Activated CD4-positive, alpha-beta memory T cell treated with anti-CD3 and anti-CD28 coated beads for 36 hours (primary cell): Measurements from ENCODE around the gene ISCA2. TPM values are rescaled to one million over a fixed set of nuclear protein-coding genes. Genes with fewer than 3 reads are reported as not detected.
"Not testable (repeated sequence)": the region's sequence is repeated elsewhere in the genome, so short reads cannot be mapped to it uniquely, and the experiment has no call there.

ENCODE experiments used
- CTCF ChIA-PET: fragments of 350-600 bp; sonication (Branson Sonifier 250); formaldehyde crosslinking; loops from one replicate; lab custom pipeline; 2021; ENCODE audit warnings: antibody characterized with exemption, inconsistent platforms; lab: Charles Lee
- POLR2A ChIA-PET: fragments of 350-600 bp; sonication (Branson Sonifier 250); formaldehyde crosslinking; loops from one replicate; lab custom pipeline; 2021; ENCODE audit warnings: antibody characterized with exemption; lab: Charles Lee
- DNase-seq: peaks from one replicate; pipeline ENCODE4 v3.0.0-alpha.2; 2020
- H3K27ac Mint-ChIP-seq: one replicate; pipeline ENCODE4 v1.8.0; 2021; ENCODE audit warnings: mixed read lengths
- H3K27me3 Mint-ChIP-seq: one replicate; pipeline ENCODE4 v1.8.0; 2021; ENCODE audit warnings: mixed read lengths
- H3K36me3 Mint-ChIP-seq: one replicate; pipeline ENCODE4 v1.8.0; 2021; ENCODE audit warnings: mixed read lengths
- H3K4me1 Mint-ChIP-seq: one replicate; pipeline ENCODE4 v1.8.0; 2021; ENCODE audit warnings: low read depth, mixed read lengths
- H3K4me3 Mint-ChIP-seq: one replicate; pipeline ENCODE4 v1.8.0; 2021; ENCODE audit warnings: mild to moderate bottlenecking, mixed read lengths
- H3K9me3 Mint-ChIP-seq: one replicate; pipeline ENCODE4 v1.8.0; 2021; ENCODE audit warnings: mixed read lengths
- intact Hi-C: fragments of 100-400 bp; cut with micrococcal nuclease; formaldehyde crosslinking; loops from one replicate; pipeline ENCODE4 v1.15.1; 2023
- total RNA-seq, 2 experiments: library from RNA; stranded (reverse); gene quantifications; one replicate each; pipeline ENCODE4 v1.2.3, GENCODE V29; 2021

The ISCA2 gene
- total RNA-seq, 2 experiments from 2014 or later = 33.6 to 35.2 TPM

DNA sequence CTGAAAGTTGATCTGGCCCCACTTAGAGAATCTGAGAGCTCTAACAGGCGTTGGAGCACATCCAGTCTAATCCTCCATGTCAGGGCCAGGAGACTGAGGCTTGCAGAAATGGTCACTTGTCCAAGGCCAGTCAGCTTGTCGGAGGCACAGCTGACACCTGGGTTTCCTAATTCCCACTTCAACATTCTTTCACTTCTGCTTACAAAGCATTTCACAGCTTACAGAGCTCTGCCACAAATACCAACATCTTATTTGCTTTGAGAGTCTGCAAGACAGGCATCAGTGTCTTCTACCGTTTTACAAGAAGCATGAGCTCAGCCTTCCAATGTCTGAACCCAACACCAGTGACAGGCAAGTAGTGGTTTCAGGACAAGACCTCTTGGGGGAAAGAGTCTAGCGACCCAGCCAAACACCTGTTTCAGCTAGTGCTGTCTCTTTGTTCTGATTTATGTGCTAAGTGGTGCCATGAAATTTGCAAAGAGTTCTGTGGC lies 31.8 kb downstream of the ISCA2 start:
- no peaks in the 10 kb centered on the region for H3K36me3 Mint-ChIP-seq
- no peak overlapping the region for H3K27ac Mint-ChIP-seq
- no peak overlapping the region for H3K4me3 Mint-ChIP-seq
- intact Hi-C loops = no loop called here
- CTCF ChIA-PET = interaction anchor here (1.1 kb wide), 2 partner anchors 22 to 83 kb away, joined by 3 to 4 read pairs; no protein-coding TSS in a partner anchor
- no peak for DNase-seq
- H3K9me3 Mint-ChIP-seq = no peaks in the 10 kb centered on the region
- POLR2A ChIA-PET = no interaction called here
- H3K27me3 Mint-ChIP-seq = peaks cover 2% of the 10 kb centered on the region
- no peaks in the 10 kb centered on the region for H3K4me1 Mint-ChIP-seq

DNA sequence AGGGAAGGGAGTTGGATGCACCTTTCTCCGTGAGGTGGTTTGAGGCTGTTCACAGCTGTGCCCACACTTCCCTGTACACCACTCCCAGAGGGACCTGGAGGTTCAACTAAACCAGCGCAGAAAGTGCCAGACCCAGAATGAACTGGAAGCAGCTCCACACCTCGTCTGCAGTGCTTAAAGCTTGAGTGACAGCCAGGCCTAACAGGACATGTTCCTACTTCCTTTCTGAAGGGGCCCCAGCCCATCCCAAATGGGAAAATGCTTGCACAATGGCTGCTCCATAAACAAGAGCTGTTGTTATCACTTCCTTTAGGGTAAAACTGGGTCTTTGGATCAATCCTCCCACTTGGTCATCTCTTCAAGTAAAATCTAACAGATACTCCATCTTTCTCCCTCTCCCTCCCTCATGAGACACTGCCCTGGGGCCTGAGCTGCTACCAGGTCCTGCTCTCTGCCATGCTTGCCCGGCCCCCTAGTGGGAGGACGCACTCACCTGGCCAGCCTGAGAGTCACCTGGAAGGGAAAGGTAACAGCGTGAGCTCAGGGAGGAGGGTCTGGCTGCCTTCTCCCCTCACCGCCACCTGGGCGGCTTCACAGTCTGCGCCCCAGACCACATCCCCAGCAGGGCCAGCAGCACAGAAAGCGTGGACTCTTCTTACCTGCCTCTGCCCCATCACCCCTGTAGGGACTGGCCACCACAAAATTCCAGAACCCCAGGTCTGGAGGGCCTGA lies 33.5 kb downstream of the ISCA2 start:
- no peaks in the 10 kb centered on the region for H3K9me3 Mint-ChIP-seq
- H3K36me3 Mint-ChIP-seq = no peaks in the 10 kb centered on the region
- ChIA-PET POLR2A (no interaction called here), CTCF (interaction anchor here (0.7 to 1.0 kb wide), 3 partner anchors 30 to 485 kb away, joined by 3 read pairs; no protein-coding TSS in a partner anchor)
- no peaks in the 10 kb centered on the region for H3K4me1 Mint-ChIP-seq
- H3K27me3 Mint-ChIP-seq = peaks cover 2% of the 10 kb centered on the region
- no peak overlapping the region for H3K27ac Mint-ChIP-seq
- intact Hi-C loops = no loop called here
- no peak for DNase-seq
- H3K4me3 Mint-ChIP-seq = no peak overlapping the region

GRCh38 chr14:74527736-74528280 lies 34.2 kb downstream of the ISCA2 start:
- no peaks in the 10 kb centered on the region for H3K9me3 Mint-ChIP-seq
- intact Hi-C loops = no loop called here
- no peak overlapping the region for H3K4me3 Mint-ChIP-seq
- ChIA-PET POLR2A (no interaction called here), CTCF (no interaction called here)
- no peak overlapping the region for H3K27ac Mint-ChIP-seq
- H3K4me1 Mint-ChIP-seq = no peaks in the 10 kb centered on the region
- H3K36me3 Mint-ChIP-seq = no peaks in the 10 kb centered on the region
- DNase-seq = no peak
- H3K27me3 Mint-ChIP-seq = peaks cover 2% of the 10 kb centered on the region

GRCh38 chr14:74528406-74528805 lies 34.8 kb downstream of the ISCA2 start:
- ChIA-PET CTCF (no interaction called here), POLR2A (no interaction called here)
- Mint-ChIP-seq H3K27me3 (peaks cover 2% of the 10 kb centered on the region), H3K27ac (no peak overlapping the region), H3K4me1 (peaks cover 2% of the 10 kb centered on the region), H3K4me3 (no peak overlapping the region), H3K36me3 (no peaks in the 10 kb centered on the region), H3K9me3 (no peaks in the 10 kb centered on the region)
- no peak for DNase-seq
- intact Hi-C loops = no loop called here

DNA sequence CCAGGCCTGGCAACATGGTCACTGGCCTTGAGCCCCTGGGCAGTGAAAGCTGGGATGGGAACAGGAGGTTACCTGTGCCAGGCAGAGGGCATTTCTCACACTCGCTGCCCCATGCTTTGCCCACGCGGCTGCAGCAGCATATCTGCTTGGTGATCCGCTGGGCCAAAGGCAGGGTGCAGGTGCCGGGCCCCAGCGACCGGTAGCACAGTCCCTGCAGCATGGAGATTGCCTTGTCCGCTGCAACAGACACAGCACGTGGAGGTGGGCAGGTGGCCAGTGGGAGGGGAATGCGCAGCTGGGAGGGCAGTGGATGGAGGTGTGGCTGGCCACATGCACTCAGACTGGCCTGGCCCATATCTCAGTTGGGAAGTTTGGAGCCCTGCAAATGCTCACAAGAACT lies 35.3 kb downstream of the ISCA2 start:
- H3K36me3 Mint-ChIP-seq = no peaks in the 10 kb centered on the region
- DNase-seq = no peak
- no peaks in the 10 kb centered on the region for H3K9me3 Mint-ChIP-seq
- H3K4me1 Mint-ChIP-seq = peaks cover 2% of the 10 kb centered on the region
- H3K27ac Mint-ChIP-seq = no peak overlapping the region
- H3K4me3 Mint-ChIP-seq = no peak overlapping the region
- peaks cover 2% of the 10 kb centered on the region for H3K27me3 Mint-ChIP-seq
- intact Hi-C loops = no loop called here
- POLR2A ChIA-PET = no interaction called here
- CTCF ChIA-PET = no interaction called here

DNA sequence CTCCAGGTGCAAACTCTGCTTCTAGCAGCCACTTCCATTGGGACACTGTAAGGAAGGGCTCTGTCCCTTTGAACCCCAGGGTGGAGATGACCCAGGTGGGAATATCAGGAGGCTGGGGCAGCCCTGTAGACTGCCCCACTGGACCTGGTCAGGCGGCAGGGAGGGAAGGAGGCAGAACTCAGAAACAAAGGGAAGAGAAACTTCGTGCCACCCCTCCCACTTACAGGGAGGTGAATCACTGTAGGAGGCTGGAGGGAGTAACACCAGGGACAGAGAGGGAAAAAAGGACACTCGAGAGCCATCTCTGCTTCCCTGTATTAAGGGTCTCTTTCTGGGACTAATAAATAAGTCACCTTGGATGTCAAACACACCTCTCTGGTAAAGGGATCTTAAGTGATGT lies 37.4 kb downstream of the ISCA2 start:
- no peak for DNase-seq
- Mint-ChIP-seq H3K4me3 (no peak overlapping the region), H3K9me3 (no peaks in the 10 kb centered on the region), H3K36me3 (no peaks in the 10 kb centered on the region), H3K27me3 (no peaks in the 10 kb centered on the region), H3K27ac (no peak overlapping the region), H3K4me1 (peaks cover 2% of the 10 kb centered on the region)
- ChIA-PET POLR2A (no interaction called here), CTCF (interaction anchor here (0.6 kb wide), 1 partner anchor 76 kb away, joined by 4 read pairs; no protein-coding TSS in a partner anchor)
- intact Hi-C loops = no loop called here

DNA sequence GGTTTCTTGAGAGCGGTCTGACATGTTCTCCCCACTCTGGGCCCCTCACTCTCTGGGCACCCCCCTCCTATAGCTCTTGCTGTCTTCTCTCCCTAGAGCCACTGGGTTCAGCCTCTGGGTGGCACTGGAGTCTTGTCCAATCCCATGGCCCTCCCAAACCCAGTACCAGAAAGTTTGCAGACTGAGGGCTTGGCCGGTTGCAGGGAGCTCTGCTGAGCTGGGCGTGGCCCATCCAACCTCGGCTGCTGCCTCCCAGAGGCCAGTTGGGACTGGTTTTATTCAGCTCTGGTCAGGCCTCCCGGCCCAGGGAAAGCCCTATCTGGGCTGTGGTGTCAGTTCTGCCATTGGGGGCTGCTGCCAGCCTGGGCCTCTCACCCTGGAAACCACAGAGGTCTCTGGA lies 37.9 kb downstream of the ISCA2 start:
- CTCF ChIA-PET = interaction anchor here (0.6 kb wide), 1 partner anchor 76 kb away, joined by 4 read pairs; no protein-coding TSS in a partner anchor
- H3K27ac Mint-ChIP-seq = no peak overlapping the region
- no peaks in the 10 kb centered on the region for H3K27me3 Mint-ChIP-seq

GRCh38 chr14:74532246-74532645 lies 38.7 kb downstream of the ISCA2 start:
- ChIA-PET POLR2A (no interaction called here), CTCF (interaction anchor here (1.4 kb wide), 1 partner anchor 80 kb away, joined by 3 read pairs; no protein-coding TSS in a partner anchor)
- peaks cover 2% of the 10 kb centered on the region for H3K4me1 Mint-ChIP-seq
- H3K27me3 Mint-ChIP-seq = no peaks in the 10 kb centered on the region
- no peak overlapping the region for H3K4me3 Mint-ChIP-seq
- intact Hi-C loops = no loop called here
- no peak overlapping the region for H3K27ac Mint-ChIP-seq
- no peak for DNase-seq
- no peaks in the 10 kb centered on the region for H3K36me3 Mint-ChIP-seq
- no peaks in the 10 kb centered on the region for H3K9me3 Mint-ChIP-seq

More for the DNA sequence above, 37.9 kb downstream of the ISCA2 start:
- H3K36me3 Mint-ChIP-seq = no peaks in the 10 kb centered on the region
- intact Hi-C loops = no loop called here
- H3K4me1 Mint-ChIP-seq = peaks cover 2% of the 10 kb centered on the region
- POLR2A ChIA-PET = no interaction called here
- DNase-seq = peak; percentile 24
- H3K4me3 Mint-ChIP-seq = no peak overlapping the region
- H3K9me3 Mint-ChIP-seq = no peaks in the 10 kb centered on the region

DNA sequence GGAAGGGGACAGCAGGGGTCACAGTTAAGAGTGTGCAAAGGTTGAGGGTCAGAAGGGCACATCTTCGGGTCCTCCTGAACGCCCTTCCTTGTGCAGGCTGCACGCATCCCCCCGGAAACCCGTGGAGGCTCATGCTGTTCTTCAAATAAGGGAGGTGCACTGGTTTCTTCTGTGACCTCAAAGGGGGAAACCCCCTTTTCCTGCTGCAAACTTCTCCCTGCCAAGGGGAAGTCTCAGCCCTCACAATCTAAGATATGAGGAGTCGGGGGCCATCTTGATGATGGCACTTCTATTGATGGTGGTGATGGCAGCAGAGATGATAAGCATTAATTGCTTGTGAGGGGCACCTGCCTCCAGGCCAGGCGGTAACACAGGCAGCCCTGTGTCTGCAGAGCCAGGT lies 40.0 kb downstream of the ISCA2 start:
- CTCF ChIA-PET = no interaction called here
- Mint-ChIP-seq H3K27ac (no peak overlapping the region), H3K27me3 (no peaks in the 10 kb centered on the region)

GRCh38 chr14:74535756-74536325 lies 42.3 kb downstream of the ISCA2 start:
- intact Hi-C loops = no loop called here
- POLR2A ChIA-PET = no interaction called here
- Mint-ChIP-seq H3K4me3 (no peak overlapping the region), H3K27me3 (no peaks in the 10 kb centered on the region), H3K27ac (no peak overlapping the region), H3K4me1 (peaks cover 2% of the 10 kb centered on the region), H3K9me3 (no peaks in the 10 kb centered on the region), H3K36me3 (no peaks in the 10 kb centered on the region)
- no peak for DNase-seq
- CTCF ChIA-PET = no interaction called here

More for the DNA sequence above, 40.0 kb downstream of the ISCA2 start:
- POLR2A ChIA-PET = no interaction called here
- Mint-ChIP-seq H3K4me3 (no peak overlapping the region), H3K4me1 (peaks cover 2% of the 10 kb centered on the region), H3K9me3 (no peaks in the 10 kb centered on the region), H3K36me3 (no peaks in the 10 kb centered on the region)
- intact Hi-C loops = no loop called here
- DNase-seq = no peak

DNA sequence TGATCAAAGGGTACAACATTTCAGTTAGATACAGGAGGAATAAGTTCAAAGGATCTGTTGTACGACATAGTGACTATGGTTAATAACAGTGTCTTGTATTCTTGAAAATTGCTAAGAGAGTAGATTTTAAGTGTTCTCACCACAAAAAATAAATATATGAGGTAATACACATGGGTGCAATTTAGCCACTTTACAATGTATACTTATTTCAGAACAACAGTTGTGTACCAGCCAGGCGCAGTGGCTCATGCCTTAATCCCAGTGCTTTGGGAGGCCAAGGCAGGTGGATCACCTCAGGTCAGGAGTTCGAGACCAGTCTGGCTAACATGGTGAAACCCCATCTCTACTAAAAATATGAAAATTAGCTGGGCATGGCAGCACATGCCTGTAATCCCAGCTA lies 42.8 kb downstream of the ISCA2 start:
- H3K36me3 Mint-ChIP-seq, POLR2A ChIA-PET, H3K9me3 Mint-ChIP-seq, DNase-seq, H3K27ac Mint-ChIP-seq, intact Hi-C loops, H3K4me3 Mint-ChIP-seq, H3K27me3 Mint-ChIP-seq, CTCF ChIA-PET, H3K4me1 Mint-ChIP-seq: not testable (repeated sequence)
